Measurements from ENCODE around the gene OSBPL2. TPM values are rescaled to one million over a fixed set of nuclear protein-coding genes. Genes with fewer than 3 reads are reported as not detected.

The OSBPL2 gene
- total RNA-seq, 2 experiments from 2014 or later, result 17.2 to 40.0 TPM

DNA sequence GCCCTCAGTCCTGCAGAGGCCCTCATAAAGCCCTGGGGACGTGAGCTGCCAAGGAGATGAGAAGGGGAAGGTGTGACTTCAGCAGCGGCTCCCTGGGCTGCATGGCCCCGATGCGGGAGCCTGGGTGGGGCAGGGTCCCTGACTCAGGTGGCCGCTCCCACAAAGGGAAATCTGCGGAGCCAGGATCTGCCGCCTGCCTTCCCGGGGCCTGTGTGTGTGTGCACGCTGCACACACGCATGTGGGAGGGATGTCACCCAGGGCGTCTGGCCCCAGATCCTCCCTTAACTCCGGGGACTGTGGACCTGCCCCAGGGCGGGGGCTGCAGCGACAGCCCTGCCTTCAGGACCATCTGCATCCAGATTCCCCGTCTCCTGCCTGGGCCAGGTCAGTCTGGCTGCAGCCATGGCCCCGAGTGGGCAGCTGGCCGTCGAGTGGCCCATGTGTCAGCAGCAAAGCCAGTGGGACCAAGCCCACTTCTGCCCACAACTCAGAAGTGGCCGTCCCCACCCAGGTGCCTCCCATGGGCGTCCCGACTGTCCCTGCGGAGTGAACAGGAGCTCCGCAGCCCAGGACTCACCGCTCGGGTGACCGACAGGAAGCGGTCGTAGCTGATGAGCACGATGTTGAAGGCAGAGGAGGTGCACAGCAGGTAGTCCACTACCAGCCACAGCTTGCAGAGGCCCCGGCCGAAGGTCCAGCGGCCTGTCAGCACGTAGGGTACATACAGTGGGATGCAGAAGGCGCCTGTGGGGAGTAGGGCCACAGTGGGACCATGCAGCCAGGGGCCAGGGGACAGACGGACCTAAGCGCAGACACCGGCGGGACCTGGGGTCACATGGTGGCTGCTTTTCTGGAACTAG, 20.2 kb upstream of the OSBPL2 start:
- no peak for DNase-seq (ENCODE audit: low spot score)
- Histone ChIP-seq H2AFZ (ENCODE audit: low read length) (no peak overlapping the region), H4K20me1 (ENCODE audit: insufficient read depth, low read length) (no peaks in the 10 kb centered on the region), H3K4me3 (ENCODE audit: low read depth, low read length, poor library complexity, severe bottlenecking) (no peak overlapping the region), H3K9me3 (ENCODE audit: low read length) (no peaks in the 10 kb centered on the region), H3K27ac (ENCODE audit: low read depth, low read length, poor library complexity, severe bottlenecking) (no peak overlapping the region), H3K79me2 (ENCODE audit: insufficient read depth, low read depth, low read length) (no peaks in the 10 kb centered on the region), H3K4me2 (ENCODE audit: low read length) (no peak overlapping the region), H3K4me1 (ENCODE audit: insufficient read depth, low read length, poor library complexity, severe bottlenecking) (peaks cover 24% of the 10 kb centered on the region), H3K36me3 (ENCODE audit: insufficient read depth, low read length) (no peaks in the 10 kb centered on the region), H3K9me2 (ENCODE audit: insufficient read depth, low read length) (no peaks in the 10 kb centered on the region)
- BruUV-seq (replicated peaks), result no TSS peak
- intact Hi-C loops (cut with micrococcal nuclease; ENCODE audit: unreplicated experiment), result no loop called here
- TF ChIP-seq, protein P1, sequence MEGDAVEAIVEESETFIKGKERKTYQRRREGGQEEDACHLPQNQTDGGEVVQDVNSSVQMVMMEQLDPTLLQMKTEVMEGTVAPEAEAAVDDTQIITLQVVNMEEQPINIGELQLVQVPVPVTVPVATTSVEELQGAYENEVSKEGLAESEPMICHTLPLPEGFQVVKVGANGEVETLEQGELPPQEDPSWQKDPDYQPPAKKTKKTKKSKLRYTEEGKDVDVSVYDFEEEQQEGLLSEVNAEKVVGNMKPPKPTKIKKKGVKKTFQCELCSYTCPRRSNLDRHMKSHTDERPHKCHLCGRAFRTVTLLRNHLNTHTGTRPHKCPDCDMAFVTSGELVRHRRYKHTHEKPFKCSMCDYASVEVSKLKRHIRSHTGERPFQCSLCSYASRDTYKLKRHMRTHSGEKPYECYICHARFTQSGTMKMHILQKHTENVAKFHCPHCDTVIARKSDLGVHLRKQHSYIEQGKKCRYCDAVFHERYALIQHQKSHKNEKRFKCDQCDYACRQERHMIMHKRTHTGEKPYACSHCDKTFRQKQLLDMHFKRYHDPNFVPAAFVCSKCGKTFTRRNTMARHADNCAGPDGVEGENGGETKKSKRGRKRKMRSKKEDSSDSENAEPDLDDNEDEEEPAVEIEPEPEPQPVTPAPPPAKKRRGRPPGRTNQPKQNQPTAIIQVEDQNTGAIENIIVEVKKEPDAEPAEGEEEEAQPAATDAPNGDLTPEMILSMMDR (conservative IDR thresholded peaks at IDR 0.05; ENCODE audit: low read length), result no peak
- no peak for TF ChIP-seq EZH2phosphoT487 (IDR thresholded peaks at IDR 0.05; ENCODE audit: borderline replicate concordance, low read depth, low read length)
- POLR2A ChIA-PET, result no interaction called here
- CTCF ChIA-PET (ENCODE audit: unreplicated experiment), result no interaction called here

DNA sequence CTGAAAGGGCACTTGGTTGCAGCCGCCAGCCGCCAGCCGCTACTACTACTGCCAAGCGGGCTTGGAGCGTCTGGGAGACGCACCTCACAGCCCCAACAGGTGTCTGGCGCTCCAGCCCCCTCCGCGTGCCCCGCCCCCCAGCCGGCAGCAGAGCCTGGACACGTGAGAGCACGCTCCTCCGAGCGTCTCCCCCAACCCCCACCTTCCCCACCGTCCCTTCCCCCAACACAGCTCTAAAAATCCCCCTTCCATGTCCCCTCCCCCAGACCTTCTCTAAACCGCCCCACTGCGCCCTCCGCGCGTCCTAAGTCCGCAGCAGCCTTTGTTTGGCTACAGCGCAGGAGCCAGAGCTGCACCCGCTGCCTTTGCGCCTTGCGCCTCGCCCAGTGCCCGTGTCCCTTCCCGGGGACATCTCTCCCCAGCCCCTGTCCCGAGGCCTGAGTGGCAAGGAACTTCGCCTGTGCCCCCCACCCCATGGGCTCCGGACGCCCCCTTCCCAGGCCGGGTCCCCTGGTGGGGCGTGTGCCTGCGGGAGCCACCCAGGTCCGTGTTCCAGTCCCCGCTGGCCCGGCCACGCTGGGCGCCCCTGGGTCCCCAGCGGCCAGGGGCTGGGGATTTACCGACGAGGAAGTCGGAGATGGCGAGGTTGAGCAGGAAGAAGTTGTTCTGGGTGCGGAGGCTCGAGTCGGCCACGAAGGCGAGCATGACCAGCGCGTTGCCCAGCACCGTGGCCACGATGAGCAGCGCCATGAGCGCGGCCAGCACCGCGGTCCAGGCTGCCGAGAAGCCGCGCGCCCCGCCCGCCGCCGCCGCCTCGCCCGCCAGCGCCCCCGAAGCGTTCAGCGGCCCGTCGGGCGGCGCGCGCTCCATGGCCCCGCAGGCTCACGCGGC, 19.0 kb upstream of the OSBPL2 start:
- peaks cover 24% of the 10 kb centered on the region for H3K4me1 ChIP-seq (ENCODE audit: insufficient read depth, low read length, poor library complexity, severe bottlenecking)
- H3K36me3 ChIP-seq (ENCODE audit: insufficient read depth, low read length), result no peaks in the 10 kb centered on the region
- no peak for TF ChIP-seq EZH2phosphoT487 (IDR thresholded peaks at IDR 0.05; ENCODE audit: borderline replicate concordance, low read depth, low read length)
- TF ChIP-seq, protein P1 (conservative IDR thresholded peaks at IDR 0.05; ENCODE audit: low read length), result no peak
- H2AFZ ChIP-seq (ENCODE audit: low read length), result no peak overlapping the region
- CTCF ChIA-PET (ENCODE audit: unreplicated experiment), result no interaction called here
- no peaks in the 10 kb centered on the region for H4K20me1 ChIP-seq (ENCODE audit: insufficient read depth, low read length)
- no peak overlapping the region for H3K4me3 ChIP-seq (ENCODE audit: low read depth, low read length, poor library complexity, severe bottlenecking)
- BruUV-seq (replicated peaks), result no TSS peak
- H3K27ac ChIP-seq (ENCODE audit: low read depth, low read length, poor library complexity, severe bottlenecking), result no peak overlapping the region
- H3K4me2 ChIP-seq (ENCODE audit: low read length), result no peak overlapping the region
- no peaks in the 10 kb centered on the region for H3K9me2 ChIP-seq (ENCODE audit: insufficient read depth, low read length)
- POLR2A ChIA-PET, result no interaction called here
- no peak for DNase-seq (ENCODE audit: low spot score)
- no peaks in the 10 kb centered on the region for H3K79me2 ChIP-seq (ENCODE audit: insufficient read depth, low read depth, low read length)
- no peaks in the 10 kb centered on the region for H3K9me3 ChIP-seq (ENCODE audit: low read length)
- intact Hi-C loops (cut with micrococcal nuclease; ENCODE audit: unreplicated experiment), result no loop called here

All from OCI-LY7 (cell line).